HUES64 (cell line): ENCODE measurements around the gene GOLGA6D. TPM values are rescaled to one million over a fixed set of nuclear protein-coding genes. Genes with fewer than 3 reads are reported as not detected.
"Not testable (repeated sequence)": the region's sequence is repeated elsewhere in the genome, so short reads cannot be mapped to it uniquely, and the experiment has no call there.

Source experiments
- H3K27ac ChIP-seq: 2 replicates; pipeline ENCODE4 v1.7.0; 2013; ENCODE audit warnings: low read depth, low read length, inconsistent platforms
- H3K27me3 ChIP-seq: 2 replicates; pipeline ENCODE4 v1.6.1; 2013; ENCODE audit warnings: mild to moderate bottlenecking, low read length; ENCODE audit not compliant: insufficient read depth
- H3K36me3 ChIP-seq: 2 replicates; pipeline ENCODE4 v1.6.1; 2013; ENCODE audit warnings: mild to moderate bottlenecking, low read length; ENCODE audit not compliant: insufficient read depth
- H3K4me1 ChIP-seq: 2 replicates; pipeline ENCODE4 v1.6.1; 2013; ENCODE audit warnings: mild to moderate bottlenecking, low read length, moderate library complexity; ENCODE audit not compliant: insufficient read depth
- H3K4me3 ChIP-seq: 2 replicates; pipeline ENCODE4 v1.5.1; 2013; ENCODE audit warnings: mild to moderate bottlenecking, low read length, moderate library complexity
- H3K9ac ChIP-seq: 2 replicates; pipeline ENCODE4 v1.6.1; 2013; ENCODE audit warnings: mild to moderate bottlenecking, low read depth, low read length
- H3K9me3 ChIP-seq: 2 replicates; pipeline ENCODE4 v1.6.1; 2013; ENCODE audit warnings: low read depth, low read length; ENCODE audit not compliant: insufficient read depth
- WGBS: fragments of 150-250, 120-280 bp; methylation state at CpG from one replicate; pipeline ENCODE4 v1.1.7; 2013; ENCODE audit warnings: missing lambda C conversion rate; 5-methylcytosine and 5-hydroxymethylcytosine counted together
- polyA plus RNA-seq, 2 experiments: library from polyadenylated mRNA; stranded (reverse); fragments of 50-300 nt; gene quantifications; one replicate each; pipeline ENCODE4 v1.2.3, GENCODE V29; 2013

The GOLGA6D gene, protein sequence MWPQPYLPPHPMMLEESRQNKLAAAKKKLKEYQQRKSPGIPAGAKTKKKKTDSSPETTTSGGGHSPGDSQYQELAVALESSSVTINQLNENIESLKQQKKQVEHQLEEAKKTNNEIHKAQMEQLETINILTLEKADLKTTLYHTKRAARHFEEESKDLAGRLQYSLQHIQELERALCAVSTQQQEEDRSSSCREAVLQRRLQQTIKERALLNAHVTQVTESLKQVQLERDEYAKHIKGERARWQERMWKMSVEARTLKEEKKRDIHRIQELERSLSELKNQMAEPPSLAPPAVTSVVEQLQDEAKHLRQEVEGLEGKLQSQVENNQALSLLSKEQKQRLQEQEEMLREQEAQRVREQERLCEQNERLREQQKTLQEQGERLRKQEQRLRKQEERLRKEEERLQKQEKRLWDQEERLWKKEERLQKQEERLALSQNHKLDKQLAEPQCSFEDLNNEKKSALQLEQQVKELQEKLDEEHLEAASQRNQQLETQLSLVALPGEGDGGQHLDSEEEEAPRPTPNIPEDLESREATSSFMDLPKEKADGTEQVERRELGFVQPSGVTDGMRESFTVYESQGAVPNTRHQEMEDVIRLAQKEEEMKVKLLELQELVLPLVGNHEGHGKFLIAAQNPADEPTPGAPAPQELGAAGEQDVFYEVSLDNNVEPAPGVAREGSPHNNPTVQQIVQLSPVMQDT
- 0.50 TPM for polyA plus RNA-seq (2013, experiment 1 of 2)
- polyA plus RNA-seq (2013, experiment 2 of 2), result 0.89 TPM

DNA sequence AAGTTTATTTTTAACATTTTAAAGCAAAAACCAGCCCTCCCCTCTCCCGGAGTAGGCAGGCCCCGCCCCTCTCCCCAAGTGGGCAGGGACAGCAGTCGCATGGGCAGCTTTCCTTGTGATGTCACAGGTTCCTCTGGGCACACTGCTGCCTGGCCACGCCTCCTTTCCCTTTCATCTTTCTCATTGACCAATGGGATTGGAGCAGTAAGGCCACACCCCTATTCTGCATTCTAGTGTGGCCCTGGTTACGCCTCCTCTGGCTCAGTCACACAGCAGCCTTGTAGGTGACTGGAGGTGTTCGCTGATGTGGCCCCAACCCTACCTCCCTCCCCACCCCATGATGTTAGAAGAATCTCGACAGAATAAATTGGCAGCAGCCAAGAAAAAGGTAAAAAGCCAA, at the start of gene GOLGA6D:
TSS of gene GOLGA6D (plus strand) at position 264 of the 400 bp plus-strand sequence. CDS start at position 305, 41 bp downstream.
- no CpG with 5 or more reads among the region's 7 CpGs for WGBS
- H3K4me3 ChIP-seq, H3K4me1 ChIP-seq, H3K27me3 ChIP-seq, H3K9me3 ChIP-seq, H3K27ac ChIP-seq, H3K36me3 ChIP-seq, H3K9ac ChIP-seq: not testable (repeated sequence)

DNA sequence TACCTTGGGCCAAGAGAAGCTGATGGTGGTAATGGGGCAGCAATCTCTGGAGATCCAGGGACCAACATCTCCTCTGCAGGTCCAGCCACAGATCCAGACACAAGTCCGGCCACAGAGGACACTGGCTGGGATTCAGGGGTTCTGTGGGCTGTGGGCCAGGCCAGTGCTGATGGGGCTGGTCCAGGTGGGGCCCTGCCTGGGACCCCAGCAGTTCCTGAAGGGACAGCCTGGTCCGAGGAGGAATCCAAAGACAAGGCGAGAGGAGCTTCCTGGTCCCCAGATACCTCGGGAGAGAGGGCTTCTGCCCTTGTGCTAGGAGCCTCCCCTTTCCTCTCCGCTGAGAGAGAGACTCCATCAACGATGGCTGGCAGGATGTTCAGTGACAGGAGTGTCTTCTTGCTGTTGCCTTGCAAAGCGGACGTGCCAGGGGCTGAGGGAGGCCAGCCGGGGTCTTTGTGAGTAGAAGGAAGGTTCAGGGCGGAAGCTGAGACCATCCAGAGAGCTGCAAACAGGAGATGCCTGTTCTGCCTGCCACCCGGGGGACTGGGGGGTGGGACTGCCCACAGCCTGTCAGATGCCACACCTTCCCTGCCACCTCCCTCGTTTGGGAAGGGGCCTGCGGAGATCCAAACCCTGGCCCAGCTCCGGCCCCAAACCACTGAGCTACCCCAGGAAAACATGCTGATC, 49.0 kb upstream of the GOLGA6D start:
- H3K4me1 ChIP-seq, result no peaks in the 10 kb centered on the region
- no peaks in the 10 kb centered on the region for H3K36me3 ChIP-seq
- no peaks in the 10 kb centered on the region for H3K9me3 ChIP-seq
- H3K27me3 ChIP-seq, result no peaks in the 10 kb centered on the region
- WGBS, result 87% methylated on average over 14 of the region's 14 CpGs
- no peak overlapping the region for H3K4me3 ChIP-seq
- no peak overlapping the region for H3K9ac ChIP-seq
- no peak overlapping the region for H3K27ac ChIP-seq

DNA sequence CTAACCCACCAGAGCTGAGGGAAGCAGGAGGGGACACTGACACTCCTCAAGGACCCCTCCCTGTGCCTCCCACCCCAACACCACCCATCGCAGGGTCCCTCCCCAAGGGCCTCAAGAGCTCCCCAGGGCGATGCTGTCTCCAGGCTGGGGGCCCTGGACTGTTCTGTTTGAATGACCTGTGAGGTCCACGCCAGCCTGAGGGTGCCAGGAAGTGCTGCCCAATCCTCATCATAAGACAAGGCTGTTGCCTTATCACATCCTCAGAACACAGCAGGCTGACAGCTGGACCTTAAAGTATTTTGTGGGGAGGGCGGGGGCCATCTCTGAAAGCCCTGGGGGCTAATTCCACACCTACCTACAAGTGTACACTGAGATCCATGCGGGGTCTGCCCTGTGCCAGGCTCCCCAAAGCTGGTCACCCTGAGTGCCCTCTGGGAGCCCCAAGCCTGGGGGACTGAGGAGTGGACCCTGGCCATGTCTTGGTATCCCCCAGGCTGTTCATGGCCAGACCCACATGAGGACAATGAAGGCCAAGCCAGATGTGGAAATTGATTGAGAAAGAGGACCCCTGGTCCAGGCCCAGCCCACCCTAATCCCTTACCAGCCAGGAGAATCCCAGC, 48.3 kb upstream of the GOLGA6D start:
- 92% methylated on average over 5 of the region's 5 CpGs for WGBS
- Histone ChIP-seq H3K4me3 (no peak overlapping the region), H3K27ac (no peak overlapping the region), H3K36me3 (no peaks in the 10 kb centered on the region), H3K4me1 (no peaks in the 10 kb centered on the region), H3K27me3 (no peaks in the 10 kb centered on the region), H3K9me3 (no peaks in the 10 kb centered on the region), H3K9ac (no peak overlapping the region)

DNA sequence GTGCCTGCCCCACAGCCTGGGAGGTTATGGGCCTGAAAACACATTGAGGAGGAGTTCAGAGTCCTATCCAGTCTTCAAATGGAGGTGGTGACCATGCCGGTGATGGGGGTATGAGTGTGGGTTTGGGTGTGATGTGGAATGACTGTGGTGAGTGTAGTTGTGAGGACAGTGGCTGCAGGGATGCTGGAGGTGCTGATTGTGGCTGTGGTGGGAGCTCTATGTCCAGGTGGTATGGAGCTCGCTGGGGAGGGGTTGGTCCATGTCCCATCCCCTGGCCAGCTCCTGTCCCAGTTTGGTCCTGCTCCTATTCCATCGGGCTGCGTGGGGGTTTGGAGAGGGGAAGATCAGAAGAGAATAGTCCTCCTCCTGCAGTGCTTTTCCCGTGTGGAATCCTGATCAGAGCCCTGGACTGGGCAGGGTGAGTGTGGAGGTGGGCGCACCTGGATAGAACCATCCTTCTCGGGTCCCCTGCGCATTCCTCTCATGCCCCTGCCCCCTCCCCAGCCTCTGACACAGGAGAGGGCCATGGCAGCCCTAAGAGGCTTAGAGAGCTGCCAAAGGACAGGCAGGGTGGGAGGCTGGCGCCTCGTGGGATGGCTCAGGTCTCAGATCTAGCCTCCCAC, 47.5 kb upstream of the GOLGA6D start:
- 92% methylated on average over 10 of the region's 10 CpGs for WGBS
- Histone ChIP-seq H3K9ac (no peak overlapping the region), H3K4me3 (no peak overlapping the region), H3K27me3 (no peaks in the 10 kb centered on the region), H3K27ac (no peak overlapping the region), H3K36me3 (no peaks in the 10 kb centered on the region), H3K9me3 (no peaks in the 10 kb centered on the region), H3K4me1 (no peaks in the 10 kb centered on the region)

DNA sequence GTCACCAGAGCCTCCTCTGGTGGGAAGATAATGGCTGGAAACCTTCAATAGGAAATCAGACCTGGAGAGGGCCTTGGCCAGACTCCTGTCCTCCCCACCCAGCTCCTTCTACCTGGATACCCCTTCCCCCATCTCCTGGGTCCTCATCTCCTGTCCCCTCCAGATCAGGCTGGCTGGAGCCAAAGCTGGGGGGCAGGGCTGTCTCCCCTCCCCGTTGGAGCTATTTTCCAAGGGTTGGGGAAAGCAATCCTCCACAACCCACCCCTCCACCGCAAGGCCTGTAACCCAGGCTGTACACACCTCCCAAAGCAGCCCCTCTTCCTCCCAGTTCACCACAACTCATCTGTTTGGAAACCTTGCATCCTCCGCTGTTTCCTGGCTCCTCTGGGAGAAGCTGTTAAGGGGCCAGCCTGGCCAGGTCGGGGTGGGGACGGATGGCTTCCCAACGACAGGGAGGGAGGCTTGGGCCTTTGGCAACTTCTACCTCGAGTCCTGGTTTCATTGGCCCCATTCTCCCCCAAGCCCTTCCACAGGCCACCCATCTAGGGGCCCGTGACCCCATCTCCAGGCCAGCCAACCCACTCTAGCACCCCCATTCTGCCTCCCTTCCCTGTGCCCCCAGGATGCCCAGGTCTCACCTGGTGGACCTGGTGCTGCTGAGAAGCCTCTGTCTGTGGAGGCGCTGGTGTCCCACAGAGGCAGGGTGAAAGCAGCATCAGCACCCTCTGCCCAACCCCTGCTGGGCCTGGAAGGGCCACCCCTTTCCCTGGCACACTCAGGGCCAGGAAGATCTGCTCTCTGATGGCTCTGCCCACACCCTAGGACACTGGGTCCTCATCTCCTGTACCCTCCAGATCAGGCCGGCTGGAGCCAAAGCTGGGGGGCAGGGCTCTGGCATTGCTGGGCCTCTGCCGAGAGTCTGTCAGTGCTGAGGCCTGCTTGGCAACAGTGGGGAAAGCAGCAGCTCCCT, 46.6 kb upstream of the GOLGA6D start:
- H3K27me3 ChIP-seq, result no peaks in the 10 kb centered on the region
- H3K36me3 ChIP-seq, result no peaks in the 10 kb centered on the region
- H3K4me1 ChIP-seq, result no peaks in the 10 kb centered on the region
- H3K4me3 ChIP-seq, result no peak overlapping the region
- H3K9me3 ChIP-seq, result no peaks in the 10 kb centered on the region
- no peak overlapping the region for H3K9ac ChIP-seq
- 93% methylated on average over 11 of the region's 11 CpGs for WGBS
- H3K27ac ChIP-seq, result no peak overlapping the region

DNA sequence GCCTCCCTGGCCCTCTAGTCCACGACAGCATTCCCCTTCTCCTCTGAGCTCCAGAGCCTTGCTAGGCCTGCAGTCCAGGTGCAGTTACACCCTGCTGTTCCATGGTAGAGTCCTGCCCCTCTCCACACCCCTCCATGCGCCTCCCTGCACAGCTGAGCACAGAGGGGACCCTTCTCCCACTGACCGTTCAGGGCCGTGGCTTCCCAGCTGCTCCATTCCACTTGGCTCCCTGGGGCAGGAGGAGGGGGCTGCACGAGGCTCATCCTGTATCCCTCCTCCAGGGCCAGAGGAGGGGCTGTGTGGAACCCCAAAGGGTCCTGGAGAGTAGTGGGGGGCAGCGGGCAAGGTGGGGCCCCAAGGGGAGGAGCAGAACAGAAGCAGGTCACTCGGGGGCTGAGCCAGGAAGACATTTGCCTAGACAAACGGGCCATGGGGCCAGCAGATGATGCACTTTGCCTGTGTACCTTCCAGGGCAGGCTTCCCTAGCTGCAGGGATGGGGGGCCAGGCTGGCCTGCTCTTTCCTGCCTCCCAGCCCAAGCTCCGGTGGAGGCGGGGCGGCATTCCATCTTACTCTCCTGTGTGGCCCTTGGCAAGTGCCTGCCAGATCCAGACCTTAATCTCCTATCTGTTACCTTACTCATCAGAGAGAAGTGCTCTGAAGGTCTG, 45.2 kb upstream of the GOLGA6D start:
- H3K4me3 ChIP-seq, result no peak overlapping the region
- no peaks in the 10 kb centered on the region for H3K36me3 ChIP-seq
- H3K27me3 ChIP-seq, result no peaks in the 10 kb centered on the region
- H3K9me3 ChIP-seq, result no peaks in the 10 kb centered on the region
- H3K27ac ChIP-seq, result no peak overlapping the region
- WGBS, result 82% methylated on average over 11 of the region's 11 CpGs
- H3K9ac ChIP-seq, result no peak overlapping the region
- no peaks in the 10 kb centered on the region for H3K4me1 ChIP-seq

DNA sequence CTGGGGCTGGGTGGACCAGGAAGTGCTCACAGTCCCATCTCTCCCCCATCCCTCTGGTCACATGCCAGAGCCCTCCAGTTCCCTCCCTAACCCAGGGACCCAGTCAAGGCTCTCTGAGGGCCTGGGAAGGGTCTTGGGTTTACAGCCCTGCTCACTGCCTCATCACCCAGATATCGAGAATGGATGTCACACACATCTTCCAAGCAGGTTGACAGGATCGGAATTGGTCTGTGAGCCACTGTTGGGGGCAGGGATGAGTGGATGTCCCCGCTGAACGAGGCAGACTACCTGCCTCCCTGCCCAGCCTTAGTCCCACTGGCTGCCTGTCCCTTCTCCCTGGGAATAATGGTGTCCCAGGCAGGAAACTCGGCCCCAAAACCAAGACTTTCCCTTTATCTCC, 44.5 kb upstream of the GOLGA6D start:
- H3K4me1 ChIP-seq, result no peaks in the 10 kb centered on the region
- H3K27ac ChIP-seq, result no peak overlapping the region
- H3K27me3 ChIP-seq, result no peaks in the 10 kb centered on the region
- no peaks in the 10 kb centered on the region for H3K9me3 ChIP-seq
- H3K4me3 ChIP-seq, result no peak overlapping the region
- WGBS, result 87% methylated on average over 5 of the region's 5 CpGs
- no peak overlapping the region for H3K9ac ChIP-seq
- no peaks in the 10 kb centered on the region for H3K36me3 ChIP-seq

DNA sequence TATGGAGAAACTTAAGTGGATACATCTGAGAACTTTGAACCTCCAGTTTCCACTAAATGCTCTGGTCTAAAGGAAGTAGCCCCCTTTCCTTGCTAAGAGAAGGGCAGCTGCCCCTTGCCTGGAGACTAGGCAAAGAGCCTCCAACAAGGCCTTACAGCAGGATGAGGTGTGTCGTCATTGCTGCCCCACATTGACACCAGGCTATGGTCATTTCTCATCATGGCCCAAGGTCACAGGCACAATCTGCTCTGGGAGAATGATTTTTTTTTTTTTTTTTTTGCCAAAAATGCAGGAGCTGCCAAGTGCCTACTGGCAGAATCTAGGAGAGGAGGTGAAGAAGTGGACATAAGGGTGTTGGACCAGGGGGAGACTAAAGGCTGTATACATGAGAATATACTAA, 36.9 kb upstream of the GOLGA6D start:
- H3K27ac ChIP-seq, H3K9ac ChIP-seq, H3K4me3 ChIP-seq, H3K9me3 ChIP-seq, H3K36me3 ChIP-seq, H3K4me1 ChIP-seq, H3K27me3 ChIP-seq: not testable (repeated sequence)
- WGBS, result 91% methylated on average over 1 of the region's 1 CpG

DNA sequence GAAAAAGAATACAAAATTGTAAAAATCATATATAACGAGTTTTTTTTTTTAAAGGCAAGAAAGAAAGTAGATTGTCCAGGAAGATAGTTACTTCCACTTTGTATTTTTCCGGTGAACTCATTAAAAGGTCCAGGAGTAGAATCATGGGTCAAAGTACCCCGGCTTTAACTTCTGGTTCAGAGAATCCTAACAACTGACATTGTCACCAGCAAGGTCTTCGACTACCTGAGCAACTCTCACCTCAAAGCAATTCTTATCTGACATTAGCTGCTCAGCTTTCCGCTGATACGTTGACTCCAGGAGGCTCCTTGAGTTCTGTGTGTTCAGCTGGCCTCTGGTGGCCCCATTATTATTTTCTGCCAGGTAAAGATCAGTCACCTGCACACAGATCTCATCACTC, 33.6 kb upstream of the GOLGA6D start:
- H3K27me3 ChIP-seq, H3K9me3 ChIP-seq, H3K9ac ChIP-seq, H3K27ac ChIP-seq, H3K36me3 ChIP-seq, H3K4me3 ChIP-seq: not testable (repeated sequence)
- H3K4me1 ChIP-seq, result peaks cover 16% of the 10 kb centered on the region; the same call in 1 of the 2 replicates
- WGBS, result 84% methylated on average over 6 of the region's 6 CpGs
